OCI-LY7 (cell line): ENCODE measurements around the gene CNTN4. TPM values are rescaled to one million over a fixed set of nuclear protein-coding genes. Genes with fewer than 3 reads are reported as not detected.

Experiments
- BruUV-seq: library from RNA; stranded (reverse); fragments of 400-500 nt; replicated peaks from 2 replicates; lab custom pipeline; 2021; lab: Mats Ljungman, UMichigan
- CTCF ChIA-PET: fragments of 300-600 bp; sonication (Branson Sonifier 250); formaldehyde crosslinking; loops from one replicate; lab custom pipeline; 2022; ENCODE audit warnings: antibody characterized with exemption; ENCODE audit not compliant: unreplicated experiment; lab: Charles Lee
- POLR2A ChIA-PET: fragments of 300-600 bp; sonication (Branson Sonifier 250); formaldehyde crosslinking; loops from one replicate; lab custom pipeline; 2022; ENCODE audit warnings: antibody characterized with exemption; lab: Charles Lee
- DNase-seq: peaks from one replicate; pipeline ENCODE4 v3.0.0-alpha.2; 2015; ENCODE audit warnings: low spot score
- H2AFZ ChIP-seq: fragments of 200-600 bp; sonication (generic), shearing (Covaris generic); 2 replicates; pipeline ENCODE4 v1.6.1; 2014; ENCODE audit warnings: mild to moderate bottlenecking, antibody characterized with exemption, low read length, moderate library complexity
- H3K27ac ChIP-seq: fragments of 200-600 bp; sonication (generic); 2 replicates; pipeline ENCODE4 v1.5.1; 2014; ENCODE audit warnings: mixed run types, low read depth, mild to moderate bottlenecking, moderate library complexity, low read length, inconsistent platforms; ENCODE audit not compliant: poor library complexity, severe bottlenecking
- H3K36me3 ChIP-seq: fragments of 200-600 bp; sonication (generic); 2 replicates; pipeline ENCODE4 v1.6.1; 2014; ENCODE audit warnings: mild to moderate bottlenecking, antibody characterized with exemption, low read length, moderate library complexity, mixed read lengths; ENCODE audit not compliant: insufficient read depth
- H3K4me1 ChIP-seq: fragments of 200-600 bp; sonication (generic); 2 replicates; pipeline ENCODE4 v1.5.1; 2014; ENCODE audit warnings: mild to moderate bottlenecking, low read length; ENCODE audit not compliant: insufficient read depth, poor library complexity, severe bottlenecking
- H3K4me2 ChIP-seq: fragments of 200-600 bp; sonication (generic); 2 replicates; pipeline ENCODE4 v1.6.1; 2014; ENCODE audit warnings: mild to moderate bottlenecking, low read length
- H3K4me3 ChIP-seq: fragments of 200-600 bp; sonication (generic); 2 replicates; pipeline ENCODE4 v1.5.1; 2014; ENCODE audit warnings: mild to moderate bottlenecking, low read depth, low read length; ENCODE audit not compliant: poor library complexity, severe bottlenecking
- H3K79me2 ChIP-seq: fragments of 200-600 bp; sonication (generic); 2 replicates; pipeline ENCODE4 v1.6.1; 2016; ENCODE audit warnings: low read depth, mild to moderate bottlenecking, low read length, moderate library complexity, mixed read lengths; ENCODE audit not compliant: insufficient read depth
- H3K9me2 ChIP-seq: fragments of 200-600 bp; sonication (generic); 2 replicates; pipeline ENCODE4 v1.6.1; 2016; ENCODE audit warnings: mild to moderate bottlenecking, low read length, mixed read lengths; ENCODE audit not compliant: insufficient read depth
- H3K9me3 ChIP-seq: fragments of 200-600 bp; sonication (generic); 2 replicates; pipeline ENCODE4 v1.6.1; 2014; ENCODE audit warnings: mild to moderate bottlenecking, mixed run types, low read length, mixed read lengths
- H4K20me1 ChIP-seq: fragments of 200-600 bp; sonication (generic); 2 replicates; pipeline ENCODE4 v1.6.1; 2014; ENCODE audit warnings: mild to moderate bottlenecking, antibody characterized with exemption, low read length, moderate library complexity, mixed read lengths; ENCODE audit not compliant: insufficient read depth
- CTCF ChIP-seq: fragments of 200-600 bp; sonication (generic); conservative IDR thresholded peaks from 2 replicates; pipeline ENCODE4 v1.5.1; 2014; ENCODE audit warnings: mild to moderate bottlenecking, antibody characterized with exemption, low read length, moderate library complexity, mixed read lengths
- EZH2phosphoT487 ChIP-seq: fragments of 200-600 bp; sonication (generic); IDR thresholded peaks from 2 replicates; pipeline ENCODE4 v1.6.1; 2018; ENCODE audit warnings: low read depth, borderline replicate concordance, mild to moderate bottlenecking, mixed run types, antibody characterized with exemption, low read length, moderate library complexity, mixed read lengths
- intact Hi-C: fragments of 100-400 bp; cut with micrococcal nuclease; formaldehyde crosslinking; loops from one replicate; pipeline ENCODE4 v1.10.0; 2022; ENCODE audit not compliant: unreplicated experiment
- total RNA-seq, 2 experiments: library from RNA; depleted of rRNA in 1 of 2; stranded (reverse); fragments of >200 nt in 1 of 2; shearing (Covaris generic) in 1 of 2; gene quantifications; 2 replicates each; pipeline ENCODE4 v1.2.3, GENCODE V29; 2014 to 2022

CNTN4 gene
- total RNA-seq, 2 experiments from 2014 or later, result not detected

- no TSS peak for BruUV-seq
- Histone ChIP-seq H3K9me3 (no peaks in the 10 kb centered on the region), H4K20me1 (no peaks in the 10 kb centered on the region), H2AFZ (no peak overlapping the region), H3K27ac (no peak overlapping the region), H3K4me2 (no peak overlapping the region), H3K4me3 (no peak overlapping the region), H3K9me2 (no peaks in the 10 kb centered on the region), H3K79me2 (no peaks in the 10 kb centered on the region), H3K36me3 (no peaks in the 10 kb centered on the region), H3K4me1 (no peaks in the 10 kb centered on the region)
- ChIA-PET POLR2A (interaction anchor here (0.6 kb wide), 1 partner anchor 237 kb away, joined by 3 read pairs; no protein-coding TSS in a partner anchor), CTCF (no interaction called here)
- no peak for DNase-seq
- TF ChIP-seq CTCF (no peak), EZH2phosphoT487 (no peak)
- intact Hi-C loops, result no loop called here
Observed at GRCh38 chr3:2876362-2876761, 777.7 kb downstream of the CNTN4 start.

- no peaks in the 10 kb centered on the region for H3K9me2 ChIP-seq
- H3K4me2 ChIP-seq, result no peak overlapping the region
- no peaks in the 10 kb centered on the region for H3K9me3 ChIP-seq
- no peak overlapping the region for H3K27ac ChIP-seq
- no peak for DNase-seq
- no peaks in the 10 kb centered on the region for H3K79me2 ChIP-seq
- H4K20me1 ChIP-seq, result no peaks in the 10 kb centered on the region
- no peak overlapping the region for H3K4me3 ChIP-seq
- TF ChIP-seq CTCF (no peak), EZH2phosphoT487 (no peak)
- H3K36me3 ChIP-seq, result no peaks in the 10 kb centered on the region
- intact Hi-C loops, result no loop called here
- BruUV-seq, result no TSS peak
- H2AFZ ChIP-seq, result no peak overlapping the region
- no peaks in the 10 kb centered on the region for H3K4me1 ChIP-seq
- POLR2A ChIA-PET, result no interaction called here
- CTCF ChIA-PET, result no interaction called here
Observed at GRCh38 chr3:2879023-2879422, 780.4 kb downstream of the CNTN4 start.

GRCh38 chr3:2879587-2879986, 780.9 kb downstream of the CNTN4 start:
- ChIA-PET CTCF (no interaction called here), POLR2A (no interaction called here)
- Histone ChIP-seq H3K4me1 (no peaks in the 10 kb centered on the region), H4K20me1 (no peaks in the 10 kb centered on the region), H3K4me3 (no peak overlapping the region), H2AFZ (no peak overlapping the region), H3K9me2 (no peaks in the 10 kb centered on the region), H3K27ac (no peak overlapping the region), H3K79me2 (no peaks in the 10 kb centered on the region), H3K9me3 (no peaks in the 10 kb centered on the region), H3K36me3 (no peaks in the 10 kb centered on the region), H3K4me2 (no peak overlapping the region)
- no TSS peak for BruUV-seq
- TF ChIP-seq EZH2phosphoT487 (no peak), CTCF (no peak)
- DNase-seq, result no peak
- intact Hi-C loops, result no loop called here
